ENCODE results near the gene MMP14. TPM values are rescaled to one million over a fixed set of nuclear protein-coding genes. Genes with fewer than 3 reads are reported as not detected.
"Not testable (repeated sequence)": the region's sequence is repeated elsewhere in the genome, so short reads cannot be mapped to it uniquely, and the experiment has no call there.

MMP14 gene
- total RNA-seq, 2 experiments from 2014 or later, result 1.8 to 2.4 TPM

GRCh38 chr14:22852178-22852577 lies 15.8 kb downstream of the MMP14 start:
- H3K4me1 Mint-ChIP-seq (ENCODE audit: low read depth), result peaks cover 45% of the 10 kb centered on the region
- not testable (repeated sequence) for H3K36me3 Mint-ChIP-seq (ENCODE audit: low read depth); H3K27ac Mint-ChIP-seq; H3K4me3 Mint-ChIP-seq; ATAC-seq; H3K9me3 Mint-ChIP-seq (ENCODE audit: insufficient read depth); DNase-seq
- POLR2A ChIA-PET, result interaction anchor here (1.4 to 2.0 kb wide), 4 partner anchors 22 to 282 kb away, joined by 3 to 8 read pairs (median 6); partner anchors contain the start of genes DAD1 and MRPL52
- peaks cover 20% of the 10 kb centered on the region for H3K27me3 Mint-ChIP-seq (ENCODE audit: low read depth)
- CTCF ChIA-PET, result interaction anchor here (0.7 to 25.2 kb wide), 27 partner anchors 7 to 855 kb away, joined by 3 to 590 read pairs (median 6); partner anchors contain the start of genes DAD1, LRP10, MMP14 and MRPL52

DNA sequence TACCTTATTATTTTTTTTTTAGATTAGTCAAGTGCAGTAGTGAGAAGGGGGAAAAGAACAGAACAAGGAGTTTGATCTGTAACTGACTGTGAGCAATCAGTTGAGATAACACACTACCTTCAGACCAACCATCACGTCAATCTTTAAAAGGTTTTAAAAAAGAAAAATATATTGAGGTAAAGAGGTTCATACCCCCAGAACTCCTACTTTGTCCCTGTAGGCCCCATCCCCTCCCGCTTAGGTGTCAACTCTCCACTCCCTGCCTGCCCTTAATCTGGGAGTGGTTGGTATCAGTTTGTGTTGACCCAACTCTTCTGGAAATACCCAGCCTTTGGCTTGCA lies 16.2 kb downstream of the MMP14 start:
- DNase-seq, result no peak
- no peaks in the 10 kb centered on the region for H3K36me3 Mint-ChIP-seq (ENCODE audit: low read depth)
- peaks cover 22% of the 10 kb centered on the region for H3K27me3 Mint-ChIP-seq (ENCODE audit: low read depth)
- POLR2A ChIA-PET, result interaction anchor here (1.4 to 2.0 kb wide), 3 partner anchors 22 to 282 kb away, joined by 6 to 8 read pairs (median 7); partner anchors contain the start of gene MRPL52
- no peak overlapping the region for H3K27ac Mint-ChIP-seq
- H3K4me1 Mint-ChIP-seq (ENCODE audit: low read depth), result peaks cover 45% of the 10 kb centered on the region
- no peak overlapping the region for H3K4me3 Mint-ChIP-seq
- peaks cover 4% of the 10 kb centered on the region for H3K9me3 Mint-ChIP-seq (ENCODE audit: insufficient read depth)
- no peak for ATAC-seq
- CTCF ChIA-PET, result interaction anchor here (0.7 to 25.2 kb wide), 31 partner anchors 7 to 295 kb away, joined by 3 to 590 read pairs (median 5); partner anchors contain the start of genes DAD1, LRP10, MMP14 and MRPL52

DNA sequence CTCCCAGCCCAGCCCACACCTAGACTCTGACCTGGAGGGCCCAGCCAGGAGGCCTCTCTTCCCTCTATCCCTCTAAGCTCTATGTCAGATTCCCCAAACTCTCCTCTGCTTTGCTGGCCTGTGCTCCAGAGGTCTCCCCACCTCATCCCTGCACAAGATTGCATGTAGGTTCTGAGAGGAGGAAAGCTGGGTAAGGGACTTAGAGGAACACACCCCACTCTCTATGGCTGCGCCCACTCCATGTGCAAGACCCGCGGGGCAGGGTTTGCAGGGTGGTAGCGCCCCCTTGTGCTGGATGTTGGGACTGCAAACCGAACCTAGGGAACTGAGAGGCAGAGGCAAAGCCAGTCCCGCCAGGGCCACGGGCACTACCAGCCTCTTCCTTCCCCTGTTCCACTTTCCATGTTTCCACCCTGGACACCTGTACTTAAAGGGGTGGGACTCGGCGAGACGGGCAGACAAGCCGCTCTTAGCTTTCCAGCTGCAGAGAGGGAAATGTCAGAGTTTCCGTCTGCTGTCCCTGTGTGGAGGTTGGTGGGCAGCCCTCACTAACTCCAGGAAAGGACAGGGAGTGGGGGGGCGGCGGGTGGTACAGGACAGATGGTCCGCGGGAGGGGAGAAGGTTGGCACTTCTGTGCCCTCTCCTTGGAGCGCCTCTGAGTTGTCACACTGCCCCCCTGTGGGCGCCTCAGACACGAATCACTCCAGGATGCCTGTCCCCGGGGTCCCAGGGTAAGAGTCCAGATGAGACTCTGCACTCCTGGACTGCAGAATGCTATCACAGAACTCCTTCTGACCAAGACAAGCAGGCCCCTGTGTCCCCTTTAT lies 16.8 kb downstream of the MMP14 start:
- Mint-ChIP-seq H3K27ac (peak overlapping the region; percentile 61), H3K27me3 (ENCODE audit: low read depth) (peaks cover 18% of the 10 kb centered on the region), H3K9me3 (ENCODE audit: insufficient read depth) (peaks cover 4% of the 10 kb centered on the region), H3K4me1 (ENCODE audit: low read depth) (peaks cover 44% of the 10 kb centered on the region), H3K36me3 (ENCODE audit: low read depth) (no peaks in the 10 kb centered on the region), H3K4me3 (peak overlapping the region; percentile 72)
- ChIA-PET CTCF (interaction anchor here (0.7 to 25.2 kb wide), 38 partner anchors 8 to 979 kb away, joined by 3 to 590 read pairs (median 5); partner anchors contain the start of genes DAD1, LRP10, MMP14 and MRPL52), POLR2A (interaction anchor here (1.4 to 2.0 kb wide), 3 partner anchors 23 to 283 kb away, joined by 6 to 8 read pairs (median 7); partner anchors contain the start of gene MRPL52)
- DNase-seq, result peak; percentile 91
- peak; percentile 87 for ATAC-seq

- ChIA-PET CTCF (interaction anchor here (0.6 to 25.2 kb wide), 26 partner anchors 9 to 981 kb away, joined by 3 to 590 read pairs (median 8); partner anchors contain the start of genes DAD1, LRP10, MMP14 and MRPL52), POLR2A (interaction anchor here (0.6 to 2.0 kb wide), 3 partner anchors 31 to 346 kb away, joined by 4 to 8 read pairs (median 7); no protein-coding TSS in a partner anchor)
- peaks cover 15% of the 10 kb centered on the region for H3K27me3 Mint-ChIP-seq (ENCODE audit: low read depth)
- H3K4me3 Mint-ChIP-seq; H3K36me3 Mint-ChIP-seq (ENCODE audit: low read depth); H3K27ac Mint-ChIP-seq; DNase-seq; H3K9me3 Mint-ChIP-seq (ENCODE audit: insufficient read depth); ATAC-seq: not testable (repeated sequence)
- H3K4me1 Mint-ChIP-seq (ENCODE audit: low read depth), result peaks cover 48% of the 10 kb centered on the region
Measured at GRCh38 chr14:22854296-22854695, 17.9 kb downstream of the MMP14 start.

DNA sequence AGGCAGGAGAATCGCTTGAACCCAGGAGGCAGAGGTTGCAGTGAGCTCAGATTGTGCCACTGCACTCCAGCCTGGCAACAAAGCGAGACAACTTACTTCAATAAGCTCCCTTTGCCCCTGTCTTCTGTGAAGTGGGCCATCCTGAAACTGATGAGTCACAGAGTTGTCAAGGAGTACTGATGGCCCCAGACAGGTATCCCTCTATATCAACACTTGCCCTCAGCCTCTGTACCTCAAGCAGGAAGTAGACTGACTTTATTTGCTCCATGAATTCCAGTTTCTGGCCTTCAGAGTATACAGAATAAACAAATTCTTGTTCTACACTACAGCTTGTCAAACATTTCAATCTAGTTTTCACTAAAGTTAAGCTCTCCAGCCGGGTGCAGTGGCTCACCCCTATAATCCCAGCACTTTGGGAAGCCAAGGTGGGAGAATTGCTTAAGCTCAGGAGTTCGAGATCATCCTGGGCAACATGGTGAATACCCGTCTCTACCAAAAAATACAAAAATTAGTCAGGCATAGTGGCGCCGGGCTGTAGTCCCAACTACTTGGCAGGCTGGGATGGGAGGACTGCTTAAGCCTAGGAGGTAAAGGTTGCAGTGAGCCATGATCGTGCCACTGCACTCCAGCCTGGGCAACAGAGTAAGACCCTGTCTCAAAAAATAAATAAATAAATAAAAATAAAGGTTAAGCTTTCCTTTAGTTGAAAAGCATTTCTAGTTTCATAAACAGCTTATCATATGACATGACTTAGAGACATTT lies 18.8 kb downstream of the MMP14 start:
- H3K27me3 Mint-ChIP-seq (ENCODE audit: low read depth), result peaks cover 17% of the 10 kb centered on the region
- no peak for ATAC-seq
- ChIA-PET CTCF (interaction anchor here (0.6 to 25.2 kb wide), 20 partner anchors 9 to 980 kb away, joined by 3 to 590 read pairs (median 12); partner anchors contain the start of genes DAD1, LRP10, MMP14 and MRPL52), POLR2A (interaction anchor here (0.6 kb wide), 1 partner anchor 36 kb away, joined by 3 read pairs; no protein-coding TSS in a partner anchor)
- H3K27ac Mint-ChIP-seq, result no peak overlapping the region
- DNase-seq, result peak; percentile 27
- peaks cover 2% of the 10 kb centered on the region for H3K36me3 Mint-ChIP-seq (ENCODE audit: low read depth)
- H3K4me1 Mint-ChIP-seq (ENCODE audit: low read depth), result peaks cover 48% of the 10 kb centered on the region
- peaks cover 4% of the 10 kb centered on the region for H3K9me3 Mint-ChIP-seq (ENCODE audit: insufficient read depth)
- no peak overlapping the region for H3K4me3 Mint-ChIP-seq

DNA sequence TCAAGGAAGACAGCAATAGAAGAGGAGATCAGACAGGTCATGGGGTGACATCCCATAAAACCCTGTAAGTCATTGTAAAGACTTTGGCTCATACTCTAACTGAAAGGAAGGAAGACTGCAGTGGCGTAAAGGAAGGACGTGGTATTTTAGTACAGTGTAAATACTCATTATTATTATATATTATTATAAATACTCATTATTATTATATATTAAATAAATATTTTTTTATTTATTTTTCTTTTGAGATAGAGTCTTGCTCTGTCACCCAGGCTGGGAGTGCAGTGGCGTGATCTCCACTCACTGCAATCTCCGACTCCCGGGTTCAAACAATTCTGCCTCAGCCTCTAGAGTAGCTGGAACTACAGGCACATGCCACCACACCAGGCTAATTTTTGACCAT lies 20.0 kb downstream of the MMP14 start:
- H3K4me3 Mint-ChIP-seq, result no peak overlapping the region
- no peak overlapping the region for H3K27ac Mint-ChIP-seq
- CTCF ChIA-PET, result interaction anchor here (1.9 to 25.2 kb wide), 4 partner anchors 15 to 285 kb away, joined by 16 to 590 read pairs (median 106); partner anchors contain the start of genes LRP10, MMP14 and MRPL52

GRCh38 chr14:22860377-22860776 lies 24.0 kb downstream of the MMP14 start:
- ATAC-seq; H3K9me3 Mint-ChIP-seq (ENCODE audit: insufficient read depth); H3K27ac Mint-ChIP-seq; H3K4me3 Mint-ChIP-seq; DNase-seq; H3K36me3 Mint-ChIP-seq (ENCODE audit: low read depth): not testable (repeated sequence)
- H3K4me1 Mint-ChIP-seq (ENCODE audit: low read depth), result peaks cover 12% of the 10 kb centered on the region
- H3K27me3 Mint-ChIP-seq (ENCODE audit: low read depth), result peaks cover 41% of the 10 kb centered on the region
- CTCF ChIA-PET, result interaction anchor here (0.7 to 25.2 kb wide), 5 partner anchors 11 to 304 kb away, joined by 3 to 590 read pairs (median 5); partner anchors contain the start of genes LRP10, MMP14 and MRPL52
- POLR2A ChIA-PET, result interaction anchor here (0.6 to 0.9 kb wide), 2 partner anchors 11 to 40 kb away, joined by 3 to 4 read pairs; partner anchors contain the start of gene LRP10

More for the DNA sequence above, 20.0 kb downstream of the MMP14 start:
- Mint-ChIP-seq H3K27me3 (ENCODE audit: low read depth) (peaks cover 24% of the 10 kb centered on the region), H3K4me1 (ENCODE audit: low read depth) (peaks cover 39% of the 10 kb centered on the region), H3K9me3 (ENCODE audit: insufficient read depth) (peaks cover 4% of the 10 kb centered on the region), H3K36me3 (ENCODE audit: low read depth) (peaks cover 2% of the 10 kb centered on the region)
- DNase-seq (no peak), ATAC-seq (no peak)
- POLR2A ChIA-PET, result no interaction called here

GRCh38 chr14:22861651-22862050 lies 25.3 kb downstream of the MMP14 start:
- Mint-ChIP-seq H3K27ac (no peak overlapping the region), H3K9me3 (ENCODE audit: insufficient read depth) (peaks cover 4% of the 10 kb centered on the region), H3K4me3 (no peak overlapping the region), H3K36me3 (ENCODE audit: low read depth) (peaks cover 2% of the 10 kb centered on the region), H3K4me1 (ENCODE audit: low read depth) (peaks cover 9% of the 10 kb centered on the region), H3K27me3 (ENCODE audit: low read depth) (peaks cover 38% of the 10 kb centered on the region)
- no peak for DNase-seq
- CTCF ChIA-PET, result interaction anchor here (0.6 to 25.2 kb wide), 5 partner anchors 8 to 1009 kb away, joined by 3 to 590 read pairs (median 18); partner anchors contain the start of genes MMP14 and MRPL52
- POLR2A ChIA-PET, result no interaction called here
- ATAC-seq, result no peak

DNA sequence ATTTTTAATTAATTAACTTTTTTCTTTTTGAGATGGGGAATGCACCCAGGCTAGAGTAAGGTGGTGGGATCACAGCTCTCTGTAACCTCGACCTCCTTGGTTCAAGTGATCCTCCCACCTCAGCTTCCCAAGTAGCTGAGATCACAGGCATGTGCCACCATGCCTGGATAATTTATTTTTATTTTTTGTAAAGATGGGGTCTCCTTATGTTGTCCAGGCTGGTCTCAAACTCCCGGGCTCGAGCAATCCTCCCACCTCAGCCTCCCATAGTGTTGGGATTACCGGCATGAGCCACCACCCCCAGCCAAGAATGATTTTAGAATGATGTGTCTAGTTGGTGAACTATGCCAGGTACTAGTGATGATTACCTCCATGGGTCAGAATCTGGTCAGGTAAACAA lies 28.6 kb downstream of the MMP14 start:
- peaks cover 32% of the 10 kb centered on the region for H3K27me3 Mint-ChIP-seq (ENCODE audit: low read depth)
- no peaks in the 10 kb centered on the region for H3K9me3 Mint-ChIP-seq (ENCODE audit: insufficient read depth)
- no peaks in the 10 kb centered on the region for H3K36me3 Mint-ChIP-seq (ENCODE audit: low read depth)
- no peak overlapping the region for H3K4me3 Mint-ChIP-seq
- no peak overlapping the region for H3K27ac Mint-ChIP-seq
- POLR2A ChIA-PET, result no interaction called here
- DNase-seq (no peak), ATAC-seq (no peak)
- no peaks in the 10 kb centered on the region for H3K4me1 Mint-ChIP-seq (ENCODE audit: low read depth)
- CTCF ChIA-PET, result interaction anchor here (1.6 to 25.2 kb wide), 4 partner anchors 8 to 35 kb away, joined by 4 to 590 read pairs (median 30); partner anchors contain the start of genes MMP14 and MRPL52

DNA sequence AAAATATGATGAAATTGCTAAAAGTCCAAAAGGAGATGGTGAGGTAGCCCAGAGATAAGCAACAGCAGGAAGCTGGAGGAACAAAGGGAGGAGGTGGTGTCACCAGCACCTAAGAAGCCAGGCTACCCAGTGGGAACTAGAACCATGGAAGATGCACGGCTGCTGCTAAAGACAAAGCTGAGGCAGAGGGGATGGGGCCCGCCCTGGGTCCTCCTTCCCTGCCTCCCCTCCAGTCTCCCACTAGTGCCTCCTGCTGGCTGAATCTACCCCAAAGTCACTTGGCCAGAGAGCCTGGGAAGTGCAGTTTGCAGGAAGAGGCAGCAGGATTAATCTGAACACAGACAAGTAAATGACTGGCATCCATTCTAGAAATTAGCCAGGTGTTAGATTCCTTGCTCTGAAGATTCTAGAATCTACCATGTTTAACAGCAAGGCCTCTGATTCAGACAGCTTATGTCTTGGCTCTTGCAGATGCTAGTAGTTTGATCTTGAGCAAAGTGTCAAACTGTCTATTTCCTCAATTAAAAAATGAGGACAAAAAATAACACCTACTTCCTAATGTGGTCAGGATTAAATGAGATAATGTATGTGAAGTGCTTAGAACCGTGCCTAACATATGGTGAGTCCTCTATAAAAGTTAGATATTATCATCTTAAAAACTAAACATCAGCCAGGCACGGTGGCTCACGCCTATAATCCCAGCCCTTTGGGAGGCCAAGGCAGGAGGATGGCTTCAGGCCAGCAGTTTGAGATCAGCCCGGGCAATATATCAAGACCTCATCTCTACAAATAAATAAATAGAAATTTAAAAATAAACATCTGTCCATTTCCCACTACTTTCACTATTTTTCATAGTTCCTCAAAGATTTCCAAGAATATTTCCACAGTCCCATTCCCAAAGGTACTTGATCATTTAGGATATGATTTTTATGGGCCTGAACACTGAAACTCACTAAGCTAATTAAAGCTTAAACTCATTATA lies 29.3 kb downstream of the MMP14 start:
- no peaks in the 10 kb centered on the region for H3K36me3 Mint-ChIP-seq (ENCODE audit: low read depth)
- ATAC-seq (no peak), DNase-seq (no peak)
- POLR2A ChIA-PET, result no interaction called here
- H3K27me3 Mint-ChIP-seq (ENCODE audit: low read depth), result peaks cover 31% of the 10 kb centered on the region
- H3K9me3 Mint-ChIP-seq (ENCODE audit: insufficient read depth), result no peaks in the 10 kb centered on the region
- CTCF ChIA-PET, result interaction anchor here (1.6 to 25.2 kb wide), 3 partner anchors 12 to 36 kb away, joined by 4 to 590 read pairs (median 43); partner anchors contain the start of genes MMP14 and MRPL52
- no peak overlapping the region for H3K27ac Mint-ChIP-seq
- peaks cover 6% of the 10 kb centered on the region for H3K4me1 Mint-ChIP-seq (ENCODE audit: low read depth)
- no peak overlapping the region for H3K4me3 Mint-ChIP-seq
